ENCODE results near the gene HSPB6.

HSPB6 gene

DNA sequence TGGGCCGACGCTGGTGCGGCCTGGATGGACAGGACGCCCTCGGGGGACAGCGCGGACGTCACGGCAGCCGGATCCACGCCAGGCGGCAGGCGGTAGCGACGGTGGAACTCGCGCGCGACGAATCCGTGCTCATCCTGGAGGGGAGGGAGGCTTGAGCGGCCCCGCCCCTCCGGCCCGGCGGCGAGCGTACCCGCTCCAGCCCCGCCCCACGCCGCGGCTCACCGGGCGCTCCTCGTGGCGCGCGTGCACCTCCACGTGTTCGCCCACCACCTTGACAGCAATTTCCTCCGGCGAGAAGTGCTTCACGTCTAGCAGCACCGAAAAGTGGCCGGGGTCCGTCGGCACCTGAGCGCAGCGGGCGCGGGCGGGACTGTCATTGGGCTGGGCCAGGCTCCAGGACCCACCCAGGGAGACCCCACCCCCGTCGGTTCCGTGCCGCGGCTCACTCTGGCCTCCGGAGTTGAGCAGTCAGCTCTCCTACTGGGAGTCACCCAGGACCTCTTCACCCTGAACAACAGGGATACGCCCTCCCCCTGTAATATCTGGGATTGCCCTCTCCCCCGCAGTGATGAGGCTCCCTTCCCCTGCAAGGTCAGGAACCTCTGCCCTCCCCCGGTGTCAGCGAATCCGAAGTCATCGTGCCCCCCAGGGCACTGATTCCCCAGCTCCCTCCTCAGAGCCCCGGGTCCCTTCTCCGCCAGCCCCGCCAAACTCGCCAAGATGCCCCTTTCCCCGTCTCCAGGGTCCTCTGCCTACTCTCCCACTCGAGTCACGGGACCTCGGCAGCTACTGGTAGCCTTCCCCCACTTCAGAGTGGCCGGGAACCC is 1.1 kb downstream of the HSPB6 start:
- TF ChIP-seq SIN3A (IDR thresholded peaks at IDR 0.05; ENCODE audit: borderline replicate concordance, insufficient read depth, low read length) (no peak), POLR2AphosphoS5 (IDR thresholded peaks at IDR 0.05; ENCODE audit: low read depth, low read length) (no peak), TAF1 (IDR thresholded peaks at IDR 0.05; ENCODE audit: borderline replicate concordance, insufficient read depth, low read length) (no peak), FOXP2 (optimal IDR thresholded peaks at IDR 0.05; ENCODE audit: borderline replicate concordance, extremely low read depth, extremely low read length, insufficient read depth) (no peak)
- TF ChIP-seq, protein P1, sequence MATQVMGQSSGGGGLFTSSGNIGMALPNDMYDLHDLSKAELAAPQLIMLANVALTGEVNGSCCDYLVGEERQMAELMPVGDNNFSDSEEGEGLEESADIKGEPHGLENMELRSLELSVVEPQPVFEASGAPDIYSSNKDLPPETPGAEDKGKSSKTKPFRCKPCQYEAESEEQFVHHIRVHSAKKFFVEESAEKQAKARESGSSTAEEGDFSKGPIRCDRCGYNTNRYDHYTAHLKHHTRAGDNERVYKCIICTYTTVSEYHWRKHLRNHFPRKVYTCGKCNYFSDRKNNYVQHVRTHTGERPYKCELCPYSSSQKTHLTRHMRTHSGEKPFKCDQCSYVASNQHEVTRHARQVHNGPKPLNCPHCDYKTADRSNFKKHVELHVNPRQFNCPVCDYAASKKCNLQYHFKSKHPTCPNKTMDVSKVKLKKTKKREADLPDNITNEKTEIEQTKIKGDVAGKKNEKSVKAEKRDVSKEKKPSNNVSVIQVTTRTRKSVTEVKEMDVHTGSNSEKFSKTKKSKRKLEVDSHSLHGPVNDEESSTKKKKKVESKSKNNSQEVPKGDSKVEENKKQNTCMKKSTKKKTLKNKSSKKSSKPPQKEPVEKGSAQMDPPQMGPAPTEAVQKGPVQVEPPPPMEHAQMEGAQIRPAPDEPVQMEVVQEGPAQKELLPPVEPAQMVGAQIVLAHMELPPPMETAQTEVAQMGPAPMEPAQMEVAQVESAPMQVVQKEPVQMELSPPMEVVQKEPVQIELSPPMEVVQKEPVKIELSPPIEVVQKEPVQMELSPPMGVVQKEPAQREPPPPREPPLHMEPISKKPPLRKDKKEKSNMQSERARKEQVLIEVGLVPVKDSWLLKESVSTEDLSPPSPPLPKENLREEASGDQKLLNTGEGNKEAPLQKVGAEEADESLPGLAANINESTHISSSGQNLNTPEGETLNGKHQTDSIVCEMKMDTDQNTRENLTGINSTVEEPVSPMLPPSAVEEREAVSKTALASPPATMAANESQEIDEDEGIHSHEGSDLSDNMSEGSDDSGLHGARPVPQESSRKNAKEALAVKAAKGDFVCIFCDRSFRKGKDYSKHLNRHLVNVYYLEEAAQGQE (IDR thresholded peaks at IDR 0.05; ENCODE audit: insufficient read depth in 1 of 2, low read depth in 2 of 2, low read length in 2 of 2): no peak

- TF ChIP-seq FOXP2 (optimal IDR thresholded peaks at IDR 0.05; ENCODE audit: borderline replicate concordance, extremely low read depth, extremely low read length, insufficient read depth) (no peak), TAF1 (IDR thresholded peaks at IDR 0.05; ENCODE audit: borderline replicate concordance, insufficient read depth, low read length) (no peak), SIN3A (IDR thresholded peaks at IDR 0.05; ENCODE audit: borderline replicate concordance, insufficient read depth, low read length) (no peak), POLR2AphosphoS5 (IDR thresholded peaks at IDR 0.05; ENCODE audit: low read depth, low read length) (no peak)
- TF ChIP-seq, protein P1 (IDR thresholded peaks at IDR 0.05; ENCODE audit: insufficient read depth in 1 of 2, low read depth in 2 of 2, low read length in 2 of 2): no peak
Measured at GRCh38 chr19:35755131-35755549, 1.7 kb downstream of the HSPB6 start.

DNA sequence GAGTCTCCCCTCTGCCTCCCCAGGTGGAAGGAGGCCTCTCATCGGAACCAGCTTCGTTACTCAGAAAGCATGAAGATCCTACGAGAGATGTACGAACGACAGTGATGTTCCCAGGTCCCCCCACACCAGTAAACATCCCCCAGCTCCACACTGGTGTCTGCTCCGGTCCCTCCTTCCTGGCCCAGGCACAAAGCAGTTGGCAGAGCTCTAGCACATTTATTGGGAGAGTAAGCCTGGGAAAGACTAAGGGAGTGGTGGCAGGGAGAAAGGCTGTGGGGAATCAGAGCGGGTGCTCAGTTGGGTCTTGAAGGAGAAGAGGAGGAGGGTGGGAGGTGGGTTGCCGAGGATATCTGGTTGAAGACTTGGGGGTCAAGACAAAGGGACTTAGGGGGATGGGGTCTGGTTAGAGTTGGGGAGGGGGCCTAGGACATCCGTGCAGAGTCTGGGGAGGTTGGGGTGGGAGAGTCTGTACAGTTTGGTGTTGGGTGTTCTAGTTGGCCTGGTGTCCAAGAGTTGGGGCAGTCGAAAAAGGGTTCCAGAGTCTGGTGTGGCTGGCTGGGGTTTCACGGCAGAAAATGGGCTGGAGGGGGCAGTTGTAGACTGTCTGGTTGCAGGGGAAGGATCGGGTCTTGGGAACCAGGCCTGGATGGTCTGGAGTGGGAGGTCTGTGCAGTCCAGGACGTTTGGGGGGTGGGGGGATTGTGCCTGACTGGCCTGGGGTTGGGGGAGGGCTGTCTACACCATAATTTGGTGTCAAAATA is 2.3 kb downstream of the HSPB6 start:
- TF ChIP-seq SIN3A (IDR thresholded peaks at IDR 0.05; ENCODE audit: borderline replicate concordance, insufficient read depth, low read length): no peak
- no peak for TF ChIP-seq TAF1 (IDR thresholded peaks at IDR 0.05; ENCODE audit: borderline replicate concordance, insufficient read depth, low read length)
- TF ChIP-seq, protein P1 (IDR thresholded peaks at IDR 0.05; ENCODE audit: insufficient read depth in 1 of 2, low read depth in 2 of 2, low read length in 2 of 2): no peak
- no peak for TF ChIP-seq FOXP2 (optimal IDR thresholded peaks at IDR 0.05; ENCODE audit: borderline replicate concordance, extremely low read depth, extremely low read length, insufficient read depth)
- no peak for TF ChIP-seq POLR2AphosphoS5 (IDR thresholded peaks at IDR 0.05; ENCODE audit: low read depth, low read length)

DNA sequence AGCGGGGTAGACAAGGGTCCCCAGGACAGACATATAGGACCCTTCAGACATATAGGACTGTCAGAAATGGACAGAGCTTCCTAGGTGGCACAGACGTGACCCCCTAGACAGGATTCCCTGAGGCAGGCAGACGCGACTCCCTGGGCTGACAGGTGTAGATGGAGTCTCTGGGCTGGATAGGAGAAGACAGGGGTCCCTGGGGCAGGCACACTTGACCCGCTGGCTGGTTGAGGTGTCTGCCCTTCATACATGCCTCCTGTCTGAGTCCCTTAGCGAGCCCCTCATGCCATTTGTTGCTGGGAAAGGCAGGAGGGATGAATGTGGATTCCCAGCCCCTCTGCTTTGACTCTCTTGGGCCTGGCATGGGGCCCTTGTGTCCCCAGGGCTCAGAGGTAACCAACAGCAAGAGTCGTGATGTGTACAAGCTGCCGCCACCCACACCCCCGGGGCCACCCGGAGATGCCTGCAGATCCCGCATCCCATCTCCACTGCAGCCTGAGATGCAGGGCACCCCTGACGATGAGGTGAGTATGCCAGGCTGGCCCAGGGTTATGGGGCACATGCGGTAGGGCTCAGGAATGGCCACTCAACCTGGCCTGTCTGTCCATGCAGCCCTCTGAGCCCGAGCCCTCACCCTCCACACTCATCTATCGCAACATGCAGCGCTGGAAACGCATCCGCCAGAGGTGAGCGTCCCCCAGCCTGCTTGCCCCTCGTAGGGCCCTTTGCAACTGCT is 3.0 kb downstream of the HSPB6 start:
- TF ChIP-seq FOXP2 (optimal IDR thresholded peaks at IDR 0.05; ENCODE audit: borderline replicate concordance, extremely low read depth, extremely low read length, insufficient read depth): no peak
- no peak for TF ChIP-seq SIN3A (IDR thresholded peaks at IDR 0.05; ENCODE audit: borderline replicate concordance, insufficient read depth, low read length)
- TF ChIP-seq TAF1 (IDR thresholded peaks at IDR 0.05; ENCODE audit: borderline replicate concordance, insufficient read depth, low read length): no peak
- TF ChIP-seq, protein P1 (IDR thresholded peaks at IDR 0.05; ENCODE audit: insufficient read depth in 1 of 2, low read depth in 2 of 2, low read length in 2 of 2): no peak
- no peak for TF ChIP-seq POLR2AphosphoS5 (IDR thresholded peaks at IDR 0.05; ENCODE audit: low read depth, low read length)
